PFSK-1 (cell line): ENCODE results near the gene ROBO2.

Source experiments
- FOXP2 ChIP-seq: optimal IDR thresholded peaks from 2 replicates; pipeline ENCODE3; 2011; ENCODE audit warnings: borderline replicate concordance, control low read depth, inconsistent platforms; ENCODE audit not compliant: insufficient read depth; ENCODE audit errors: extremely low read length, extremely low read depth
- POLR2AphosphoS5 ChIP-seq: IDR thresholded peaks from 2 replicates; pipeline ENCODE4 v1.6.1; 2012; ENCODE audit warnings: low read depth, mild to moderate bottlenecking, control low read depth, low read length, moderate library complexity
- REST ChIP-seq, 2 experiments: IDR thresholded peaks; 2 replicates each; pipeline versions ENCODE4 v1.6.1 to v1.8.0; 2011 to 2012; ENCODE audit warnings: low read depth in 2 of 2, low read length in 2 of 2, control low read depth in 1 of 2, inconsistent platforms in 1 of 2, mild to moderate bottlenecking in 1 of 2, moderate library complexity in 1 of 2; ENCODE audit not compliant: insufficient read depth in 1 of 2
- SIN3A ChIP-seq: IDR thresholded peaks from 2 replicates; pipeline ENCODE4 v1.6.1; 2012; ENCODE audit warnings: mild to moderate bottlenecking, low read length, moderate library complexity, borderline replicate concordance; ENCODE audit not compliant: insufficient read depth
- TAF1 ChIP-seq: IDR thresholded peaks from 2 replicates; pipeline ENCODE4 v1.6.1; 2012; ENCODE audit warnings: low read length, control low read depth, borderline replicate concordance; ENCODE audit not compliant: insufficient read depth

Gene ROBO2

GRCh38 chr3:77377717-77378116 lies 337.8 kb downstream of the ROBO2 start:
- TF ChIP-seq FOXP2: no peak
- TF ChIP-seq POLR2AphosphoS5: no peak
- no peak for TF ChIP-seq TAF1

- TF ChIP-seq REST (IDR thresholded peaks at IDR 0.05; ENCODE audit: insufficient read depth in 1 of 2, low read depth in 2 of 2, low read length in 2 of 2) (no peak), FOXP2 (no peak), SIN3A (no peak), POLR2AphosphoS5 (no peak), TAF1 (no peak)
These were observed 340.2 kb downstream of the ROBO2 start for GRCh38 chr3:77380136-77380535.

- no peak for TF ChIP-seq TAF1
- no peak for TF ChIP-seq REST (IDR thresholded peaks at IDR 0.05; ENCODE audit: insufficient read depth in 1 of 2, low read depth in 2 of 2, low read length in 2 of 2)
- TF ChIP-seq SIN3A: no peak
- no peak for TF ChIP-seq FOXP2
- no peak for TF ChIP-seq POLR2AphosphoS5
These were observed 341.5 kb downstream of the ROBO2 start for GRCh38 chr3:77381431-77381830.

- TF ChIP-seq REST (IDR thresholded peaks at IDR 0.05; ENCODE audit: insufficient read depth in 1 of 2, low read depth in 2 of 2, low read length in 2 of 2): no peak
- TF ChIP-seq POLR2AphosphoS5: no peak
- TF ChIP-seq FOXP2: no peak
- TF ChIP-seq TAF1: no peak
- TF ChIP-seq SIN3A: no peak
These were observed 352.3 kb downstream of the ROBO2 start for GRCh38 chr3:77392181-77392580.

- TF ChIP-seq TAF1 (no peak), REST (IDR thresholded peaks at IDR 0.05; ENCODE audit: insufficient read depth in 1 of 2, low read depth in 2 of 2, low read length in 2 of 2) (no peak), FOXP2 (no peak), SIN3A (no peak), POLR2AphosphoS5 (no peak)
These were observed 354.1 kb downstream of the ROBO2 start for GRCh38 chr3:77394046-77394445.
